DOHH2 (cell line): ENCODE data around the gene NSMCE4A.

Experiments used
- H3F3A ChIP-seq: fragments of 200-600 bp; sonication (generic), shearing (Covaris generic); 2 replicates; pipeline ENCODE4 v1.6.0; 2016; ENCODE audit warnings: antibody characterized with exemption, mild to moderate bottlenecking; ENCODE audit not compliant: control insufficient read depth, insufficient read depth
- H3K27ac ChIP-seq: fragments of 200-600 bp; sonication (generic); 2 replicates; pipeline ENCODE4 v1.5.1; 2014; ENCODE audit warnings: low read depth, mild to moderate bottlenecking, low read length, moderate library complexity
- H3K27me3 ChIP-seq: fragments of 200-600 bp; sonication (generic); 2 replicates; pipeline ENCODE4 v1.6.1; 2014; ENCODE audit warnings: mild to moderate bottlenecking, low read length, mixed read lengths; ENCODE audit not compliant: control insufficient read depth
- H3K36me3 ChIP-seq: fragments of 200-600 bp; sonication (generic); 2 replicates; pipeline ENCODE4 v1.6.1; 2014; ENCODE audit warnings: mild to moderate bottlenecking, low read length, moderate library complexity, mixed read lengths; ENCODE audit not compliant: control insufficient read depth
- H3K4me1 ChIP-seq: fragments of 200-600 bp; sonication (generic); 2 replicates; pipeline ENCODE4 v1.6.1; 2014; ENCODE audit warnings: mild to moderate bottlenecking, low read length, mixed read lengths; ENCODE audit not compliant: control insufficient read depth
- H3K4me2 ChIP-seq: fragments of 200-600 bp; sonication (generic); 2 replicates; pipeline ENCODE4 v1.6.0; 2014; ENCODE audit warnings: mild to moderate bottlenecking, low read length, moderate library complexity
- H3K4me3 ChIP-seq: fragments of 200-600 bp; sonication (generic); 2 replicates; pipeline ENCODE4 v1.5.1; 2014; ENCODE audit warnings: mild to moderate bottlenecking, low read length, mixed read lengths
- H3K79me2 ChIP-seq: fragments of 200-600 bp; sonication (generic); 2 replicates; pipeline ENCODE4 v1.6.1; 2014; ENCODE audit warnings: mild to moderate bottlenecking, low read length, mixed read lengths; ENCODE audit not compliant: control insufficient read depth
- H3K9me2 ChIP-seq: fragments of 200-600 bp; sonication (generic); replicated peaks from 2 replicates; pipeline ENCODE4 v1.6.1; 2014; ENCODE audit warnings: mild to moderate bottlenecking, low read length, mixed read lengths; ENCODE audit not compliant: control insufficient read depth
- H3K9me3 ChIP-seq: fragments of 200-600 bp; sonication (generic); 2 replicates; pipeline ENCODE4 v1.6.1; 2014; ENCODE audit warnings: antibody characterized with exemption, low read length, mixed read lengths; ENCODE audit not compliant: control insufficient read depth, insufficient read depth
- H4K20me1 ChIP-seq: fragments of 200-600 bp; sonication (generic); 2 replicates; pipeline ENCODE4 v1.6.0; 2014; ENCODE audit warnings: low read depth, mild to moderate bottlenecking, antibody characterized with exemption, low read length, moderate library complexity; ENCODE audit not compliant: control insufficient read depth, insufficient read depth
- CTCF ChIP-seq: fragments of 200-600 bp; sonication (generic); IDR thresholded peaks from one replicate; pipeline ENCODE4 v1.5.1; 2014; ENCODE audit warnings: antibody characterized with exemption, mild to moderate bottlenecking, low read depth, low read length; ENCODE audit not compliant: poor library complexity, severe bottlenecking
- EZH2phosphoT487 ChIP-seq: fragments of 200-600 bp; sonication (generic); IDR thresholded peaks from 2 replicates; pipeline ENCODE4 v1.6.1; 2017; ENCODE audit warnings: borderline replicate concordance, mild to moderate bottlenecking, antibody characterized with exemption, low read length, moderate library complexity, mixed read lengths

NSMCE4A gene

DNA sequence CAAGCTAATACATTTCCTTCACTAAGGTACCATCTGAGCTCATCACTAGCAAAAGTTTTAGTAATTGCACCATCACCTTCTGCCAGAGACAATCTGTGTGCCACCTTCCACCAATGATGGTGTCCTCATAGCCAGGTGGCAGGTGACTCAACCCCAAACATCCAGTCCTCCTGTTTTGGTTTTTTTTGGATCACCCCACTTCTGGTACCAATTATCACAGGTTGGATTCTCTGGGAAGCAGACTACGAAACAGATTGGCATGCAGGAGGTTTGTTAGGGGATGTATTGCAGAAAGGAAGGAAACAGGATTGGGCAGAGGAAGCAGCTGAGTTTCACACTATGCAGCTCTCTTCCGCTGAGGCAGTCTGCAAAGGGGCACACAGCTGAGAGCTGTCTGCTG, 9.4 kb upstream of the NSMCE4A start:
- Histone ChIP-seq H3F3A (no peaks in the 10 kb centered on the region), H3K9me2 (no peaks in the 10 kb centered on the region), H3K4me2 (no peak overlapping the region), H3K27ac (no peak overlapping the region), H3K9me3 (peaks cover 5% of the 10 kb centered on the region; the same call in 1 of the 2 replicates), H3K27me3 (no peaks in the 10 kb centered on the region), H4K20me1 (no peaks in the 10 kb centered on the region), H3K4me3 (no peak overlapping the region), H3K36me3 (no peaks in the 10 kb centered on the region), H3K4me1 (no peaks in the 10 kb centered on the region), H3K79me2 (no peaks in the 10 kb centered on the region)
- TF ChIP-seq CTCF = no peak
- no peak for TF ChIP-seq EZH2phosphoT487

DNA sequence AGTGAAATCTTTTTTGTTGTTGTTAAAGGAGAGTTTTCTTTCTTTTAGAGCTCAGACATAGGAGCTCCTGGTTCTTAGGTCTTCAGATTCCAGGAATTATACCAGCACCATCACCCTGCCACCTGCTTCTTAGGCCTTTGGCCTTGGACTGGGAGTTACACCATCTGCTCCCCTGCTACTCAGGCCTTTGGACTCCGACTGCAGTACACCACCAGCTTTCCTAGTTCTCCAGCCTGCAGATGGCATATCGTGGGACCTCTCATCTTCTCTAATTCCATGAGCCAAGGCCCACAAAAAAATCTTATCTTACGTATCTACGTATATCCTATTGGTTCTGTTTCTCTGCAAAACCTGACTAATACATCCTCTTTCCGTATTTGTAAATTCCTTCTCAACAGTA, 8.8 kb upstream of the NSMCE4A start:
- TF ChIP-seq CTCF = no peak
- no peak for TF ChIP-seq EZH2phosphoT487
- H4K20me1 ChIP-seq = no peaks in the 10 kb centered on the region
- H3K27ac ChIP-seq = no peak overlapping the region
- H3K79me2 ChIP-seq = no peaks in the 10 kb centered on the region
- H3K9me3 ChIP-seq = peaks cover 5% of the 10 kb centered on the region; the same call in 1 of the 2 replicates
- no peaks in the 10 kb centered on the region for H3K4me1 ChIP-seq
- H3K4me2 ChIP-seq = no peak overlapping the region
- no peaks in the 10 kb centered on the region for H3K36me3 ChIP-seq
- no peaks in the 10 kb centered on the region for H3K9me2 ChIP-seq
- H3F3A ChIP-seq = no peaks in the 10 kb centered on the region
- H3K4me3 ChIP-seq = no peak overlapping the region
- no peaks in the 10 kb centered on the region for H3K27me3 ChIP-seq

GRCh38 chr10:121981346-121981745, 6.3 kb upstream of the NSMCE4A start:
- Histone ChIP-seq H4K20me1 (no peaks in the 10 kb centered on the region), H3K9me2 (no peaks in the 10 kb centered on the region), H3K27me3 (no peaks in the 10 kb centered on the region), H3K4me2 (no peak overlapping the region), H3K9me3 (peaks cover 17% of the 10 kb centered on the region; the same call in 1 of the 2 replicates), H3K4me3 (no peak overlapping the region), H3K79me2 (no peaks in the 10 kb centered on the region), H3K4me1 (no peaks in the 10 kb centered on the region), H3K27ac (no peak overlapping the region), H3K36me3 (no peaks in the 10 kb centered on the region), H3F3A (no peaks in the 10 kb centered on the region)
- TF ChIP-seq CTCF (no peak), EZH2phosphoT487 (no peak)

GRCh38 chr10:121978511-121978910, 3.5 kb upstream of the NSMCE4A start:
- no peak overlapping the region for H3K27ac ChIP-seq
- H3K4me3 ChIP-seq = no peak overlapping the region
- H3K79me2 ChIP-seq = peaks cover 15% of the 10 kb centered on the region
- H3K9me3 ChIP-seq = peaks cover 20% of the 10 kb centered on the region; the same call in 1 of the 2 replicates
- H4K20me1 ChIP-seq = peaks cover 3% of the 10 kb centered on the region; the same call in 1 of the 2 replicates
- no peaks in the 10 kb centered on the region for H3F3A ChIP-seq
- peaks cover 2% of the 10 kb centered on the region for H3K36me3 ChIP-seq
- H3K27me3 ChIP-seq = no peaks in the 10 kb centered on the region
- no peak for TF ChIP-seq EZH2phosphoT487
- no peak for TF ChIP-seq CTCF
- no peak overlapping the region for H3K4me2 ChIP-seq
- peaks cover 5% of the 10 kb centered on the region for H3K4me1 ChIP-seq
- H3K9me2 ChIP-seq = no peaks in the 10 kb centered on the region
